ENCODE measurements around the gene GNA12.
"Not testable (repeated sequence)": the region's sequence is repeated elsewhere in the genome, so short reads cannot be mapped to it uniquely, and the experiment has no call there.

The GNA12 gene

GRCh38 chr7:2738766-2739549, 105.2 kb downstream of the GNA12 start:
- DNase-seq (ENCODE audit: low read depth, low spot score) = no peak
- H3K4me3 ChIP-seq (ENCODE audit: low read length) = no peak overlapping the region

- no peak overlapping the region for H3K4me3 ChIP-seq (ENCODE audit: low read length)
- no peak for DNase-seq (ENCODE audit: low read depth, low spot score)
These were observed 106.2 kb downstream of the GNA12 start for GRCh38 chr7:2737771-2738540.

GRCh38 chr7:2737005-2737743, 106.9 kb downstream of the GNA12 start:
- not testable (repeated sequence) for DNase-seq (ENCODE audit: low read depth, low spot score); H3K4me3 ChIP-seq (ENCODE audit: low read length)

DNA sequence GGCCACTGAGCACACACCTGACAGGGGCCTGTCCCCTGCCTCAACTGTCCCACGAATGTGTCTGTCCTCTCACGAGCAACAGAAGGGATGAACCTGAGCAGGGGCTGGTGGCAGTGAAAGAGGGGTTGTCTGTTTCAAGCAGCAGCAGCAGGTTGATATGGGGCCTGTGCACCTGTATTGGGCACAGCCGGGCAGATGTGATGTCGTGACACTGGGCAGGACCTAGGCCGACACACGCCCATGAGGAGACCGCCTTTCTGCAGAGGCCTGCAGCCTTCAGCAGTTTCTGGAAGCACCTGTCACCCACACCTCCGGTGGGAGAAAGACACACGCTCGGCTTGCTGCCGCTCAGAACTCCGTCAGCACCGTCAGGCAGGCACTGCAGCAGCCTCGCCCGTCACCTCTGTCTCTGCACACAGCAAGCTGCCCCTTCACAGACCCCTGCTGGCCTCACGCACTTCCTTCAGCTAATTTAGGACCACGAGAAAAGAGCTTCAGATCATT, 107.6 kb downstream of the GNA12 start:
- no peak overlapping the region for H3K4me3 ChIP-seq (ENCODE audit: low read length)
- no peak for DNase-seq (ENCODE audit: low read depth, low spot score)

DNA sequence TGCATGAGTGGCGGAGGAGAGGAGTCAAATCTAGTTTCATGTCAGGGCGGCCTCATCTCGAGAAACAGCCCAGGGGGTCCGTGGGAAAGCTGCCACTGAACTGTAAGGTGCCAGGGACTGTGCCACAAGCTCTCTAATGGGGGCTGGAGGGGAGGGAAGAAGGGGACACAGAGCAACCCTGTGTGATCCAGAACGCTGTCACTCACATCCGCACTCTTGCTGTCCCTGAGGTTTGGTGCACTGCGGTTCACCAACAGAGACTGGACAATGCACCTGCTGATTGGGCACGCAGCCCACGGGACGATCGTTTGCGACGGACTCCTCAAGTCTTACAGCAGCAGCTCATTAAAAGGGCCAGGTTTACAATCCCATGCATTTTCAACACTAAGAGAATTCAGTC, 108.4 kb downstream of the GNA12 start:
- no peak for DNase-seq (ENCODE audit: low read depth, low spot score)
- H3K4me3 ChIP-seq (ENCODE audit: low read length) = no peak overlapping the region

DNA sequence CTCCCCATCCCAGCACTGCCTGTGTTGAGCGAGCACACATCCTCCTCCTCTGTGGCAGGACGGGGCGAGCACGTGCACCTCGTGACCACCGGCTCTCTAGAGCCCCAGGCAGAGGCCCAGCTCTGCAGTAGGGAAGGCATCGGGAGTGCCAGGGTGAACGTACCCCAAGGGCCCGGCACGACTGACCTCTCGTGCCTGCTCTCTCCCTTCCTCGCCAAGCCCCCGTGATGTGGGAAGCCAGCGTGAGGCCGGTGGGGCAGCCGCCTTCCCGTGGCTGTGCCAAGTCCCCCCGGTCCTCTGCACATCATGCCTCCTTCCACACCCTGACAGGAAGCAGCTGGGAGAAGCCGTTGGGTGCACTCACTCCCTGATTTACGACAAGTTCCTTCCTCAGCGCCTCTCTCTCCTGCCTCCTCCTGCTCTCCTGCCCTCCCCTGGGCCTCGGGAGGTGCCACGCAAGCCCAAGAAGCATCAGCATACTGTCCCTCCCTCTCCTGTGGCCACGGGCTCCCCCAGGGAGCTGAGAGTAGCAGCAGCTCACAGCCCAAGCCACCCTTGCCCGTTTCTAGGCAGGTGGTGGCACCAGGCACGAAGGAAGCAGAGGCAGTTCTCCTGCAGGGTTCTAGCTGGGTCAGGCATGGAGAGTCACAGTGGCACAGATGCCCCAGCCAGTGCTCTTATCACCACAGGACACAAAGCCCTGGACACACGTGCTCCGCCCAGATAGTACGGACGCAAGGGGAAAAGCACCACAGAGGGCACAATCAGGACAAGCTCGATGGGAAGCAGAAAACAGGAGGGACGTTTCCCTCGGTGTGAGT, 109.1 kb downstream of the GNA12 start:
- peak overlapping the region; percentile 35 for H3K4me3 ChIP-seq (ENCODE audit: low read length)
- DNase-seq (ENCODE audit: low read depth, low spot score) = peak; percentile 61

DNA sequence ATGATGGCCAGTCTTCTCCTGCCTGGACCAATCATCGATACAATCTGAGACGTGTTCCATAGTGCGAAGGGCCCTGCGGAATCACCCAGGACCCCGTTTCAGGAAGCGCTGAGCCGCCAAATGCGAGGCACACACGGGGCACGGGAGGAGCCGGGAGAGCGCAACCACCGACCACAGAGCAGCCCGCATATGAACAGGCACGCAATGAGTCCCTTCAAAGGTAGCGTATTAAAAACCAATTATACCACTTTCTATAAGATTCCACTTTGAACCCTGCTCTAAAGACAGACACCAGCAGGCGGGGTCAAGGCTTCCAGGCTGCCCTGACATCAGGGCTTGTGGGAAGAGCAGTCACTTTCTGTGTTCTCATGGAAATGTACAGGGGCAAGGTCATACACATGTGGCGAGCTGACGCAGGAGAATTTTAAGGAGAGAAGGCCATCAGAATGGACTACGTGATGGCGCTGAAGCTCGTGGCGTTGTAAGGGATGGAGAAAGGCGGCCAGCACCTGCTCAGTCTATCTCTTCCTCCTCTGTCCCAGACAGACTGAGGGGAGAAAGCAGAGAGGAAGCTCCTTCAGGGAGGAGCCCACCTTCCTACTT, 109.9 kb downstream of the GNA12 start:
- no peak overlapping the region for H3K4me3 ChIP-seq (ENCODE audit: low read length)
- DNase-seq (ENCODE audit: low read depth, low spot score) = no peak

- H3K4me3 ChIP-seq (ENCODE audit: low read length) = no peak overlapping the region
- DNase-seq (ENCODE audit: low read depth, low spot score) = no peak
These were observed 111.0 kb downstream of the GNA12 start for GRCh38 chr7:2732959-2733584.

DNA sequence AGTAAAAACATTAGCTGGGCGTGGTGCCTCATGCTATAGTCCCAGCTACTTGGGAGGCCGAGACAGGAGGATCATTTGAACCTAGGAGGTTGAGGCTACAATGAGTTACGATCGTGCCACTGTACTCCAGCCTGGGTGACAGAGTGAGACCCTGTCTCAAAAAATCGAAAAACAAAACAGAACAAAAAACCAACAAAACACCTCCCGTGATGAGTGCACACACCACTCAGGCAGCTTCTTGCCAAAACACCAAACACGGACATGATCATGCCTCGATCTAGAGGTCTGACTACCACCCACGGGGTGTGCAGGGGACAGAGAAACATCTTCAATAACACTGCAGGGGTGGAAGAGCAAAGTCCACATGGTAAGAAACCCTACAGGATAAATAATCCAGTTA, 111.7 kb downstream of the GNA12 start:
- H3K4me3 ChIP-seq (ENCODE audit: low read length) = no peak overlapping the region
- no peak for DNase-seq (ENCODE audit: low read depth, low spot score)

- no peak for DNase-seq (ENCODE audit: low read depth, low spot score)
These were observed 113.0 kb downstream of the GNA12 start for GRCh38 chr7:2730846-2731770.

DNA sequence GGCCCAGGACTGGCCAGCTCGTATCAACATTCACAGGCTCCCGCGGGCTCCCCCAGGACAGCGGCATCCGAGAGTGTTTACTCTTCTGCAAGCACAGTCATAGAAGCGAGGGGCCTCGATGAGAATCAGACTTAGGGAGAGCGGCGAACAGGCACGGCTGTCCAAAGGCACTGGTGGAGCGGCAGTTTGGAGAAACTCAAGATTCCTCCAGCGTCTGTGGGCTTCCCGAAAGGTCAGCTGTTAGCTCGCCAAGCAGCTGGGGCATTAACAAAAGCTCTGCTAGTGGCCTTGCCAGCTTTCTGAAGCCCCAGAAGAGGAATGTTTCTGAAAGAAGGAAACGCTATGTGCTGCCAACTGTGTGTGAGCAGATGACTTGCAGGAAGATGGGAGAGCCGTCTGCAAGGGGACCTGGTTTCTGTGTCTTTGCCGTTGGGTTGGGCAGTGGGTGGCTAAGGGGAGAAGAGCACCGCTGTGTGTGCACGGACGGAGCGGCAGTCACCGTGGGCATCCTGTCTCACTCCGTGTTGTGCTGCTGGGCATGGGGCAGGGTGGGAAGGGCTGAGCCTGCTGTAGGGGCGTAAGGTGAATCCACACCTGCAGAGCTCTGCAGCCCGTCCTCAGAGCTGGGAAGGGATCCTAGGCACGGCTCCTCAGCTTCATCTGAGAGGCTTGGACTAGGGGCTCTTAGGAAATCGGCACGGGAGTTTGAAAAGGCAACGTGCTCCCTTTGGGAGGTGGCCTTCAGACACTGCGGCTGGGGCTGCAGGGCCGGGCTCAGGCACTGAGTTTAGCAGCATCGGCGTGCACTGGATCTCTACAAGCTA, 114.0 kb downstream of the GNA12 start:
- no peak for DNase-seq (ENCODE audit: low read depth, low spot score)
- no peak overlapping the region for H3K4me3 ChIP-seq (ENCODE audit: low read length)

More at GRCh38 chr7:2730846-2731770, 113.0 kb downstream of the GNA12 start:
- no peak overlapping the region for H3K4me3 ChIP-seq (ENCODE audit: low read length)

DNA sequence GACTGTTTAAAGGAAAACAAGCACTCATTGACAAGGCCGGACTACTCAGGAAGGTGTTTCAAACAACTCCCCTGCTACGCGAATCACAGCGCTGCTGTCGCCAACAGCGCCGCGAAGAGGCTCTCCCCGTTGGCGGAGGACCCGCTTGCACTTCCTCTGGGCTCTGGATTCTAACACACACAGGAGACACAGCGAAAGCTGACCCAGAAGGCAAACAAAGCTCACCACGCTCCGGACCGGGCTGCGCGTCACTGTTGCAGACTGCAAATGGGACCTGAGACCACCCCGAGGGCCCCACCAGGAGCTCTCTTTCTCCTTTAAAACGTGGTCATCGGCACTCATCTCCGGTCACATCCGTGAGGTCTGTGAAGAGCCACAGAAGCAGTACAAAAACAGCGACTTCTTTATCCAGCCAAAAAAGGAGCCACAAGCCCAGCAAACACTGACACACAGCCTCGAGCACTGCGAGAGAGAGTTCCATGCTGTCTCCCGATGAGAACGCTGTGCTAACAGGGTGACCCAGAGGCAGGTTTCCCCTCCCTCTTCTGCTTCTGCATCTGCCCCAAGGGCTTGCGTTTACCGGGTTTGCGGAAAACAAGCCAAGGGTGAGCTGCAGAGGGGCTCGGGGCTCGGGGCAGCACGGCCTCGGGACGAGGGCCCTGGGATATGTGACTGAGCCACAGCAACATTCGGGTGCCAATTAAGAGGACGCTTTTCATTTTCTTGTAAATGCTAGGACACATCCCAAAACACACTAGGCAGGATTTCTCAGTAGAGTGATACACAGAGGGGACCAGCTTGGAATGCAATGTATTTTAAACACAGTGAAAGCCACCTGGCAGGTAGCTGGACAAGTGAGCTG, 114.8 kb downstream of the GNA12 start:
- H3K4me3 ChIP-seq (ENCODE audit: low read length) = no peak overlapping the region
- no peak for DNase-seq (ENCODE audit: low read depth, low spot score)

DNA sequence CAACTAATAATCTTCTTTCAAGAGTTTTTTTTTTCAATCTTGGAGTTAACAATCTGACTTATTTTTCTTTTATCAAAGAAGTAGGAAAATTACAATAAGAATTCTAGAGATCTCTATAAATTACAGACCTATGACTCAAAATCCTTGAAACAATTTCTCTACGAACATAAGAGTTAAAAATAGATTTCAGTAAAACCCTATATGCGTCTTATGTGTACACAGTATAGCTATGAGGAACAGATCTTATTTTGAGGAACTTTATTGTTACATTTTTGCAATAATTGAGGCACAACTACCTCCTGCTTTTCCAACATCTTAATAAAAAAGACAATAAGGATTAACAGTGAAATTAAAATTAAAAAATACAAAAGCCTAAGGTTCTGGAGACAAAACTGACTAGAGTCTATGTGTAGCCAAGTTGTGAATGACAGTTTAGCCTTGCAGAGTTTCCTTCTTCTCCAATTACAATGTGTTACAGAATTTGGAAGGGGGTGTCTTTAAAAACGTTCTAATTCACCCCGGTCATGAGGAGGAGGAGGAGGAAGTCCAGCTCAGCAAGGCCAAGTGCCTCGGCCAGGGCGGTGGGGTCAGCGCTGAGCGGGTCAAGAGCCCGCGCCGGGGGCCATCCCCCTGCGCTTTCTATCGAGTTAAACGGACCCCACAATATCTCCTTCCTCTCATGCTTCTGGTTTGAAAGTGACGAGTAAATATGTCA, 115.6 kb downstream of the GNA12 start:
- no peak overlapping the region for H3K4me3 ChIP-seq (ENCODE audit: low read length)
- DNase-seq (ENCODE audit: low read depth, low spot score) = no peak

- DNase-seq (ENCODE audit: low read depth, low spot score); H3K4me3 ChIP-seq (ENCODE audit: low read length): not testable (repeated sequence)
These were observed 116.9 kb downstream of the GNA12 start for GRCh38 chr7:2727206-2727605.

Measured in Jurkat, Clone E6-1 (cell line).